C4-2B (cell line): Measurements from ENCODE around the gene BTBD2.

ENCODE experiments used
- H3K27ac ChIP-seq: fragments of 450-650 bp; 2 replicates; pipeline ENCODE4 v1.5.1; 2017
- ZFX ChIP-seq: fragments of 450-650 bp; IDR thresholded peaks from 2 replicates; pipeline ENCODE4 v1.6.1; 2017
- TF ChIP-seq, protein P1 (sequence below): fragments of 450-650 bp; conservative IDR thresholded peaks from 2 replicates; pipeline ENCODE4 v1.5.1; 2017; ENCODE audit warnings: mild to moderate bottlenecking

The BTBD2 gene

DNA sequence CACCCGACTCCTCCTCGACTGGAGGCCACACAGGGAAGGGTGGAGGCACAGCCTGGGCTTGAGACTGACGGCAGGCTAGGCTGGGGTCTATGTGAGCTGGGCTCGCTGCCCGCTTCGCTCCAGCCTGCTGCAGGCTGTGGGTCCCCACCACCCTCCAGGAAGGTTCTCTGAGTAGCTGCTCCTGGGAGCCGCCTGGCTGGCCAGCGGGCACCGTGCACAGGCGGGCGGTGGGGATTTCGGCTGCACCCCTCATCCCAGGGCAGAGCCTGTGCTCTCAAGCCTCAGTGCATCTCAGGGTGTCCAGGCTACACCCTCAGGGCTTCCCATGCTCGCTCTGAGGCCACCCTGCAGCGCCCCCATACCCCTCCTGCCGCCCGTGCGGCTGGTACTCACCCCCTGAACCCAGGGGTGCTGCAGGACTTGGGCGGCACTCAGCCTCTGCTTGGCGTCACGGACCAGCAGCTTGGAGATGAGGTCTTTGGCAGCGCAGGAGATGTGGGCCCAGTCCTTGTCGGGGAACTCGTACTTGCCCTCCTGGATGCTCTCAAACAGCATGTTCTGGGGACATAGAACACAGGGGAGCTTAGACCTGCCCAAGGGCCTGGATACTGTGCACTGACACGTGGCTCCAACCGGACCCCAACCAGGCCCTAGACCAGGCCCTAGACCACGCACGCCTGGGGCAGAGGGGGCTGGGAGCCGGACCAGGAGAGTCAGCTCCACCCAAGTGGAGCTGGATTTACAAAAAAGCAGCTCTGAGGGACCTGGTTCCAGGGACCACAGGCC lies 25.3 kb upstream of the BTBD2 start:
- TF ChIP-seq ZFX: no peak
- TF ChIP-seq, protein P1, sequence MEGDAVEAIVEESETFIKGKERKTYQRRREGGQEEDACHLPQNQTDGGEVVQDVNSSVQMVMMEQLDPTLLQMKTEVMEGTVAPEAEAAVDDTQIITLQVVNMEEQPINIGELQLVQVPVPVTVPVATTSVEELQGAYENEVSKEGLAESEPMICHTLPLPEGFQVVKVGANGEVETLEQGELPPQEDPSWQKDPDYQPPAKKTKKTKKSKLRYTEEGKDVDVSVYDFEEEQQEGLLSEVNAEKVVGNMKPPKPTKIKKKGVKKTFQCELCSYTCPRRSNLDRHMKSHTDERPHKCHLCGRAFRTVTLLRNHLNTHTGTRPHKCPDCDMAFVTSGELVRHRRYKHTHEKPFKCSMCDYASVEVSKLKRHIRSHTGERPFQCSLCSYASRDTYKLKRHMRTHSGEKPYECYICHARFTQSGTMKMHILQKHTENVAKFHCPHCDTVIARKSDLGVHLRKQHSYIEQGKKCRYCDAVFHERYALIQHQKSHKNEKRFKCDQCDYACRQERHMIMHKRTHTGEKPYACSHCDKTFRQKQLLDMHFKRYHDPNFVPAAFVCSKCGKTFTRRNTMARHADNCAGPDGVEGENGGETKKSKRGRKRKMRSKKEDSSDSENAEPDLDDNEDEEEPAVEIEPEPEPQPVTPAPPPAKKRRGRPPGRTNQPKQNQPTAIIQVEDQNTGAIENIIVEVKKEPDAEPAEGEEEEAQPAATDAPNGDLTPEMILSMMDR: no peak

GRCh38 chr19:2039959-2040646 lies 24.6 kb upstream of the BTBD2 start:
- TF ChIP-seq, protein P1: no peak
- TF ChIP-seq ZFX: no peak
- peak overlapping the region; percentile 95 for H3K27ac ChIP-seq

More for the DNA sequence above, 25.3 kb upstream of the BTBD2 start:
- peak overlapping the region; percentile 95 for H3K27ac ChIP-seq

DNA sequence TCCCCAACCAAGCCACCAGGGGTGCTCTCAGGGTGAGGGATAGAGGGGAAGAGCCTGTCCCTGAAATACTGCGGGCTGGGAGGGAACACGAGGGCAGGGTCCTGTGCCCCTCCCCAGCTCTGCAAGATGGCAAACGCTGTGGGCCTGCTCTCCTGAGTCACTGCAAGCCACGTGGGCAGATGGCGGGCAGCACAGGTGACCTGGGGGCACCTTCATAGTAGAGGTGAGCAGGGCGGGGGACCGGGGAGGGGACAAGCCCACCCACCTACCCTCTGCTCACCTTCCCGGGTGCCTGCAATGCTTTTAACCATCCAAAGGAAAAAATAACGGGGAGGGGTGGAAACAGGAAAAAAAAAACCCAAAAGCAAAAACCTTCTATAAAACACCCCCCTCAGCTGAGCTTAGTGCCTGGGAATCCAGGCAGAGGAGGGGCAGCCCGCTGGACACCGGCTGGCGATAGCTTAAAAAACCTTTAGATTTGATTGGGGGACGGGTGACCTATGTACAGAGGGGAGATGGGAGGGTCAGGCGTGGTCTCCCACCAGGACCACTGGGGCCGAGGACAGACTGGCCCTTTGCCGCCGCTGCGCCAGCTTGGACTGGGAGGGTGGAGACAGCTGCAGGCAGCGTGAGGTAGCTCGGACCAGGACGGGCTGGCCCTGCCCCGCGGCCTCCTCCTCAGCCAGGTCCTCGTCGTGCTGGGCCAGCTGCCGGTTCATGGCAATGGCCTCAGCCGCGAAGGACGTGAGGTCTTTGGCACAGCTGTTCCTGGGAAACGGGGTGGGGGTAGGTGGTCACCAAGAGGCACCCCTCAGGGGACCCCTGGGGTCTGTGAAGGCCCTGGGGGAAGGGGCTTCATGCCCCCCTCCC lies 23.8 kb upstream of the BTBD2 start:
- no peak overlapping the region for H3K27ac ChIP-seq
- TF ChIP-seq, protein P1: no peak
- TF ChIP-seq ZFX: no peak

DNA sequence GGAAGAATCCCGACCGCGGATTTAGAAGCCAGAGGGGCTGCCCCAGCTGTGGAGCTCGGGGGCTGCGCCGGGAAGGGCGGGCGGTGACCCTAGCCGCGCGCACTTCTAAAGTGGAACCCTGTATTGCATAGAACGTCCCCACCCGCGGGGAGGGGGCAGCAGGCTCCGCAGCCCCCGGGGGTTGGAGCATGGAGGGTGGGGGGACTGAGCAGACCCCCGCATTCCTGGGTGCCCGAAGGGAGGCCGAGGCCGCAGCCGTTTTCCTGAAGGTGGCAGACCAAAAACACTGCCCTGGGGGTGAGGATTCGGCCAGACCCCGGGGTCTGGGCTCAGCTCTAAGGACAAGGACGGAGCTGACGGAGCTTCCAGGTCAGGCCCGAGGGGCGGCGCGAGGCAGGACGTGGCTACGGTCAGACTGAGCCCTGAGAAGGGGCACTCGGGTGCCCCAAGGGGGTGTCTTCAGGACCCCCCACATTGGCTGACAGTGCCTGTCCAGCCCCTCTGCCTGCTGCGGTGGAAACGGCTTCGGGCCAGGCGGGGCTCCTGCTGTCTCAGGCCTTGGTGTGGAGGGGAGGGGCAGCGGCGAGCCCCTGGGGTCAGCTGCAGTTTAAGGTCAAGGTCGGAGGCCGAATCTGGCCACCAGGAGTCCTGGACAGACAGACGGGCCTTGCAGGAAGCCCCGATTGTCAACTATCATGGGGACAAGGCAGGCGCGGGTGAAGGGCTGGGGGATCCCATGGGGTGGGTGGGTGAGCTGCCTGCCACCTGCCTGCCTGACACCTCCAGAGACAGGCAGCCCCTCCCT lies 23.0 kb upstream of the BTBD2 start:
- H3K27ac ChIP-seq: no peak overlapping the region
- TF ChIP-seq, protein P1: no peak
- no peak for TF ChIP-seq ZFX

GRCh38 chr19:2037651-2038255 lies 22.2 kb upstream of the BTBD2 start:
- H3K27ac ChIP-seq: no peak overlapping the region
- TF ChIP-seq ZFX: no peak
- TF ChIP-seq, protein P1: no peak

- H3K27ac ChIP-seq: no peak overlapping the region
- TF ChIP-seq ZFX: no peak
- TF ChIP-seq, protein P1: no peak
Measured at GRCh38 chr19:2036424-2036823, 20.9 kb upstream of the BTBD2 start.
